Measurements from ENCODE around the gene RAB5IF.
"Not testable (repeated sequence)": the region's sequence is repeated elsewhere in the genome, so short reads cannot be mapped to it uniquely, and the experiment has no call there.

The RAB5IF gene

GRCh38 chr20:36629719-36630681, 24.4 kb downstream of the RAB5IF start:
- DNase-seq (ENCODE audit: low spot score in 2 of 2), result no peak
- peak overlapping the region; percentile 11 for H3K4me3 Mint-ChIP-seq
- H3K27ac Mint-ChIP-seq, result no peak overlapping the region
- H3K9me3 Mint-ChIP-seq, result no peaks in the 10 kb centered on the region
- ATAC-seq (ENCODE audit: low read depth), result peak; percentile 54
- H3K4me1 Mint-ChIP-seq, result peaks cover 8% of the 10 kb centered on the region
- H3K36me3 Mint-ChIP-seq, result no peaks in the 10 kb centered on the region
- H3K27me3 Mint-ChIP-seq, result no peaks in the 10 kb centered on the region

- H3K27me3 Mint-ChIP-seq, result no peaks in the 10 kb centered on the region
- H3K4me3 Mint-ChIP-seq, result no peak overlapping the region
- peaks cover 8% of the 10 kb centered on the region for H3K4me1 Mint-ChIP-seq
- DNase-seq (ENCODE audit: low spot score in 2 of 2) (no peak), ATAC-seq (ENCODE audit: low read depth) (no peak)
- H3K36me3 Mint-ChIP-seq, result peaks cover 3% of the 10 kb centered on the region
- no peaks in the 10 kb centered on the region for H3K9me3 Mint-ChIP-seq
- H3K27ac Mint-ChIP-seq, result no peak overlapping the region
Measured at GRCh38 chr20:36631646-36632045, 26.1 kb downstream of the RAB5IF start.

- ATAC-seq (ENCODE audit: low read depth) (no peak), DNase-seq (ENCODE audit: low spot score in 2 of 2) (no peak)
- Mint-ChIP-seq H3K27ac (no peak overlapping the region), H3K4me1 (peaks cover 6% of the 10 kb centered on the region), H3K9me3 (no peaks in the 10 kb centered on the region), H3K27me3 (no peaks in the 10 kb centered on the region), H3K36me3 (peaks cover 3% of the 10 kb centered on the region), H3K4me3 (no peak overlapping the region)
Measured at GRCh38 chr20:36632147-36632486, 26.5 kb downstream of the RAB5IF start.

- Mint-ChIP-seq H3K27ac (no peak overlapping the region), H3K36me3 (peaks cover 3% of the 10 kb centered on the region), H3K4me3 (no peak overlapping the region), H3K4me1 (peaks cover 6% of the 10 kb centered on the region), H3K27me3 (no peaks in the 10 kb centered on the region), H3K9me3 (no peaks in the 10 kb centered on the region)
- DNase-seq (ENCODE audit: low spot score in 2 of 2) (no peak), ATAC-seq (ENCODE audit: low read depth) (no peak)
Measured at GRCh38 chr20:36632487-36633284, 27.1 kb downstream of the RAB5IF start.

GRCh38 chr20:36633285-36633772, 27.8 kb downstream of the RAB5IF start:
- H3K27ac Mint-ChIP-seq, result no peak overlapping the region
- ATAC-seq (ENCODE audit: low read depth) (no peak), DNase-seq (ENCODE audit: low spot score in 2 of 2) (no peak)
- H3K4me1 Mint-ChIP-seq, result peaks cover 6% of the 10 kb centered on the region
- no peak overlapping the region for H3K4me3 Mint-ChIP-seq
- no peaks in the 10 kb centered on the region for H3K9me3 Mint-ChIP-seq
- no peaks in the 10 kb centered on the region for H3K27me3 Mint-ChIP-seq
- peaks cover 3% of the 10 kb centered on the region for H3K36me3 Mint-ChIP-seq

- peak overlapping the region; percentile 9 for H3K27ac Mint-ChIP-seq
- DNase-seq (ENCODE audit: low spot score in 2 of 2) (no peak), ATAC-seq (ENCODE audit: low read depth) (no peak)
- peaks cover 3% of the 10 kb centered on the region for H3K36me3 Mint-ChIP-seq
- H3K4me1 Mint-ChIP-seq, result peaks cover 6% of the 10 kb centered on the region
- H3K4me3 Mint-ChIP-seq, result no peak overlapping the region
- no peaks in the 10 kb centered on the region for H3K9me3 Mint-ChIP-seq
- no peaks in the 10 kb centered on the region for H3K27me3 Mint-ChIP-seq
Measured at GRCh38 chr20:36634342-36634741, 28.8 kb downstream of the RAB5IF start.

GRCh38 chr20:36638876-36639400, 33.4 kb downstream of the RAB5IF start:
- not testable (repeated sequence) for DNase-seq (ENCODE audit: low spot score in 2 of 2); H3K4me3 Mint-ChIP-seq; ATAC-seq (ENCODE audit: low read depth); H3K27ac Mint-ChIP-seq; H3K36me3 Mint-ChIP-seq; H3K4me1 Mint-ChIP-seq; H3K9me3 Mint-ChIP-seq; H3K27me3 Mint-ChIP-seq

GRCh38 chr20:36641506-36641843, 35.9 kb downstream of the RAB5IF start:
- Mint-ChIP-seq H3K9me3 (no peaks in the 10 kb centered on the region), H3K27me3 (no peaks in the 10 kb centered on the region), H3K4me3 (no peak overlapping the region), H3K36me3 (no peaks in the 10 kb centered on the region), H3K4me1 (peaks cover 13% of the 10 kb centered on the region), H3K27ac (no peak overlapping the region)
- DNase-seq (ENCODE audit: low spot score in 2 of 2) (no peak), ATAC-seq (ENCODE audit: low read depth) (no peak)

- no peak overlapping the region for H3K27ac Mint-ChIP-seq
- no peaks in the 10 kb centered on the region for H3K9me3 Mint-ChIP-seq
- H3K4me1 Mint-ChIP-seq, result peaks cover 13% of the 10 kb centered on the region
- ATAC-seq (ENCODE audit: low read depth) (no peak), DNase-seq (ENCODE audit: low spot score in 2 of 2) (no peak)
- H3K36me3 Mint-ChIP-seq, result no peaks in the 10 kb centered on the region
- no peak overlapping the region for H3K4me3 Mint-ChIP-seq
- H3K27me3 Mint-ChIP-seq, result no peaks in the 10 kb centered on the region
Measured at GRCh38 chr20:36642136-36642535, 36.6 kb downstream of the RAB5IF start.

- Mint-ChIP-seq H3K27me3 (no peaks in the 10 kb centered on the region), H3K27ac (peak overlapping the region; percentile 67), H3K36me3 (no peaks in the 10 kb centered on the region), H3K9me3 (no peaks in the 10 kb centered on the region), H3K4me3 (peak overlapping the region; percentile 51), H3K4me1 (peaks cover 13% of the 10 kb centered on the region)
- no peak for DNase-seq (ENCODE audit: low spot score in 2 of 2)
- peak; percentile 20 for ATAC-seq (ENCODE audit: low read depth)
Measured at GRCh38 chr20:36644032-36644705, 38.6 kb downstream of the RAB5IF start.

- Mint-ChIP-seq H3K4me1 (peaks cover 13% of the 10 kb centered on the region), H3K27me3 (no peaks in the 10 kb centered on the region), H3K27ac (peak overlapping the region; percentile 67), H3K36me3 (no peaks in the 10 kb centered on the region), H3K4me3 (peak overlapping the region; percentile 51), H3K9me3 (no peaks in the 10 kb centered on the region)
- ATAC-seq (ENCODE audit: low read depth), result no peak
- no peak for DNase-seq (ENCODE audit: low spot score in 2 of 2)
Measured at GRCh38 chr20:36644706-36645095, 39.1 kb downstream of the RAB5IF start.

GRCh38 chr20:36645353-36645752, 39.8 kb downstream of the RAB5IF start:
- H3K4me3 Mint-ChIP-seq, result no peak overlapping the region
- peak overlapping the region; percentile 67 for H3K27ac Mint-ChIP-seq
- ATAC-seq (ENCODE audit: low read depth), result no peak
- H3K36me3 Mint-ChIP-seq, result no peaks in the 10 kb centered on the region
- no peaks in the 10 kb centered on the region for H3K27me3 Mint-ChIP-seq
- DNase-seq (ENCODE audit: low spot score in 2 of 2), result no peak
- H3K9me3 Mint-ChIP-seq, result no peaks in the 10 kb centered on the region
- H3K4me1 Mint-ChIP-seq, result peaks cover 13% of the 10 kb centered on the region

- peaks cover 13% of the 10 kb centered on the region for H3K4me1 Mint-ChIP-seq
- ATAC-seq (ENCODE audit: low read depth), result peak; percentile 99
Measured at GRCh38 chr20:36645998-36646397, 40.4 kb downstream of the RAB5IF start, which contains the start of gene SLA2. Gene SLA2, minus strand, starts transcription at chr20:36646196. Its CDS starts 4,861 bp downstream, at chr20:36641335.

More at GRCh38 chr20:36645998-36646397, 40.4 kb downstream of the RAB5IF start, which contains the start of gene SLA2:
- DNase-seq (ENCODE audit: low spot score in 2 of 2), result peak; percentile 27 to 49
- Mint-ChIP-seq H3K27me3 (no peaks in the 10 kb centered on the region), H3K4me3 (peak within 1 kb of the TSS; percentile 49), H3K27ac (peak within 1 kb of the TSS; percentile 67), H3K36me3 (no peaks in the 10 kb centered on the region), H3K9me3 (no peaks in the 10 kb centered on the region)
